Large intestine (tissue), 3 donors: ENCODE data around the gene FTH1. TPM values are rescaled to one million over a fixed set of nuclear protein-coding genes. Genes with fewer than 3 reads are reported as not detected.
A peak's percentile ranks its signal among the peaks of the same experiment; 100 is the strongest.

ENCODE experiments used
- DNase-seq, 2 donors: peaks; one replicate each; pipeline versions ENCODE4 v3.0.0 to v3.0.0-alpha.2; 2013
- H3K27ac ChIP-seq: one replicate; pipeline ENCODE4 v1.5.1; 2013; ENCODE audit warnings: low read length
- H3K27me3 ChIP-seq: 2 replicates; pipeline ENCODE4 v1.6.1; 2013; ENCODE audit warnings: low read length; ENCODE audit not compliant: control insufficient read depth, insufficient read depth
- H3K36me3 ChIP-seq: 2 replicates; pipeline ENCODE4 v1.6.1; 2013; ENCODE audit warnings: low read length; ENCODE audit not compliant: control insufficient read depth, insufficient read depth
- H3K4me1 ChIP-seq: one replicate; pipeline ENCODE4 v1.6.1; 2013; ENCODE audit warnings: low read length; ENCODE audit not compliant: control insufficient read depth, insufficient read depth
- H3K4me3 ChIP-seq: one replicate; pipeline ENCODE4 v1.5.1; 2013; ENCODE audit warnings: low read length
- H3K9me3 ChIP-seq: one replicate; pipeline ENCODE4 v1.6.1; 2013; ENCODE audit warnings: mild to moderate bottlenecking, low read depth, low read length, moderate library complexity; ENCODE audit not compliant: control insufficient read depth
- WGBS: methylation state at CpG from one replicate; pipeline ENCODE4 v1.1.5; 2013; ENCODE audit warnings: low lambda C conversion rate; ENCODE audit not compliant: insufficient coverage; 5-methylcytosine and 5-hydroxymethylcytosine counted together
- polyA plus RNA-seq: library from polyadenylated mRNA; unstranded; fragments of 120-200 nt; gene quantifications from one replicate; pipeline ENCODE4 v1.2.1, GENCODE V29; 2013

The FTH1 gene
- polyA plus RNA-seq, 1 donor = 5,100 TPM

GRCh38 chr11:61980783-61981541, 13.5 kb upstream of the FTH1 start:
- no CpG with 5 or more reads among the region's 10 CpGs for WGBS
- H3K27ac ChIP-seq = peak overlapping the region; percentile 61
- H3K9me3 ChIP-seq = no peaks in the 10 kb centered on the region
- no peaks in the 10 kb centered on the region for H3K27me3 ChIP-seq
- no peaks in the 10 kb centered on the region for H3K36me3 ChIP-seq
- peak; percentile 62 to 88 for DNase-seq
- no peak overlapping the region for H3K4me3 ChIP-seq
- H3K4me1 ChIP-seq = peaks cover 64% of the 10 kb centered on the region

GRCh38 chr11:61978703-61979661, 11.5 kb upstream of the FTH1 start:
- Histone ChIP-seq H3K4me3 (no peak overlapping the region), H3K36me3 (no peaks in the 10 kb centered on the region), H3K9me3 (no peaks in the 10 kb centered on the region), H3K4me1 (peaks cover 78% of the 10 kb centered on the region), H3K27ac (no peak overlapping the region), H3K27me3 (no peaks in the 10 kb centered on the region)
- 100% methylated on average over 1 of the region's 17 CpGs for WGBS
- no peak for DNase-seq

GRCh38 chr11:61976813-61977475, 9.5 kb upstream of the FTH1 start:
- Histone ChIP-seq H3K4me3 (no peak overlapping the region), H3K9me3 (no peaks in the 10 kb centered on the region), H3K27ac (peak overlapping the region; percentile 97), H3K36me3 (no peaks in the 10 kb centered on the region), H3K4me1 (peaks cover 86% of the 10 kb centered on the region), H3K27me3 (no peaks in the 10 kb centered on the region)
- no peak for DNase-seq
- no CpG with 5 or more reads among the region's 7 CpGs for WGBS

- H3K9me3 ChIP-seq = no peaks in the 10 kb centered on the region
- WGBS = no CpG with 5 or more reads among the region's 8 CpGs
- no peak for DNase-seq
- H3K4me1 ChIP-seq = peaks cover 90% of the 10 kb centered on the region
- no peaks in the 10 kb centered on the region for H3K27me3 ChIP-seq
- H3K36me3 ChIP-seq = no peaks in the 10 kb centered on the region
- peak overlapping the region; percentile 97 for H3K27ac ChIP-seq
- H3K4me3 ChIP-seq = no peak overlapping the region
Measured at GRCh38 chr11:61976420-61976800, 9.0 kb upstream of the FTH1 start.

- Histone ChIP-seq H3K27ac (peak overlapping the region; percentile 97), H3K9me3 (no peaks in the 10 kb centered on the region), H3K27me3 (no peaks in the 10 kb centered on the region), H3K4me3 (no peak overlapping the region), H3K36me3 (no peaks in the 10 kb centered on the region), H3K4me1 (peaks cover 90% of the 10 kb centered on the region)
- DNase-seq = no peak
- WGBS = no CpG with 5 or more reads among the region's 15 CpGs
Measured at GRCh38 chr11:61975638-61976419, 8.4 kb upstream of the FTH1 start.

GRCh38 chr11:61974766-61975631, 7.6 kb upstream of the FTH1 start:
- no peaks in the 10 kb centered on the region for H3K36me3 ChIP-seq
- DNase-seq = peak; percentile 64 to 84
- no peaks in the 10 kb centered on the region for H3K27me3 ChIP-seq
- H3K27ac ChIP-seq = peak overlapping the region; percentile 97
- no peaks in the 10 kb centered on the region for H3K9me3 ChIP-seq
- 26% methylated on average over 6 of the region's 14 CpGs for WGBS
- no peak overlapping the region for H3K4me3 ChIP-seq
- H3K4me1 ChIP-seq = peaks cover 85% of the 10 kb centered on the region

- no peaks in the 10 kb centered on the region for H3K27me3 ChIP-seq
- peaks cover 84% of the 10 kb centered on the region for H3K4me1 ChIP-seq
- H3K4me3 ChIP-seq = no peak overlapping the region
- peak overlapping the region; percentile 97 for H3K27ac ChIP-seq
- peak in 1 of 2 donors; percentile 75 for DNase-seq
- H3K9me3 ChIP-seq = no peaks in the 10 kb centered on the region
- no CpG with 5 or more reads among the region's 10 CpGs for WGBS
- no peaks in the 10 kb centered on the region for H3K36me3 ChIP-seq
Measured at GRCh38 chr11:61973476-61974162, 6.2 kb upstream of the FTH1 start.

- H3K4me1 ChIP-seq = peaks cover 85% of the 10 kb centered on the region
- no peak overlapping the region for H3K4me3 ChIP-seq
- peak; percentile 91 to 97 for DNase-seq
- H3K36me3 ChIP-seq = no peaks in the 10 kb centered on the region
- no peaks in the 10 kb centered on the region for H3K27me3 ChIP-seq
- 13% methylated on average over 2 of the region's 11 CpGs for WGBS
- no peaks in the 10 kb centered on the region for H3K9me3 ChIP-seq
- peak overlapping the region; percentile 97 for H3K27ac ChIP-seq
Measured at GRCh38 chr11:61972672-61973475, 5.4 kb upstream of the FTH1 start.
